HEK293T (cell line): Measurements from ENCODE around the gene IGSF21.

Source experiments
- BHLHE40 ChIP-seq: fragments of 450-650 bp; IDR thresholded peaks from 2 replicates; pipeline ENCODE4 v1.6.1; 2016; ENCODE audit warnings: mild to moderate bottlenecking, moderate library complexity, borderline replicate concordance
- FOXM1 ChIP-seq: fragments of 450-650 bp; IDR thresholded peaks from 2 replicates; pipeline ENCODE4 v1.6.1; 2017; ENCODE audit warnings: mild to moderate bottlenecking, borderline replicate concordance
- SUZ12 ChIP-seq: fragments of 450-650 bp; IDR thresholded peaks from 2 replicates; pipeline ENCODE4 v1.6.1; 2016; ENCODE audit warnings: mild to moderate bottlenecking

GRCh38 chr1:18408656-18409370, 301.2 kb downstream of the IGSF21 start:
- TF ChIP-seq SUZ12: no peak
- TF ChIP-seq BHLHE40: no peak
- no peak for TF ChIP-seq FOXM1
